Spleen (tissue), 11 donors: ENCODE data around the gene ENPP6. TPM values are rescaled to one million over a fixed set of nuclear protein-coding genes. Genes with fewer than 3 reads are reported as not detected.

Experiments
- DNase-seq: peaks from one replicate; pipeline ENCODE4 v3.0.0-alpha.2; 2020
- H3K27ac ChIP-seq, 8 donors: fragments of 200-600 bp; sonication (generic) in 7 of 8; 1 replicate in 4 of 8; 2 replicates in 4 of 8; pipeline versions ENCODE4 v1.5.0 to v1.8.0; 2016 to 2021; ENCODE audit warnings: inconsistent platforms in 4 of 8, mild to moderate bottlenecking in 4 of 8, moderate library complexity in 1 of 8
- H3K27me3 ChIP-seq, 7 donors: fragments of 200-600 bp; sonication (generic) in 6 of 7; replicated peaks in 1 of 7; 1 replicate in 4 of 7; 2 replicates in 3 of 7; pipeline versions ENCODE4 v1.5.0 to v1.8.0; 2016 to 2021; ENCODE audit warnings: inconsistent platforms in 3 of 7, mild to moderate bottlenecking in 1 of 7
- H3K36me3 ChIP-seq, 6 donors: fragments of 200-600 bp; sonication (generic) in 5 of 6; 1 replicate in 4 of 6; 2 replicates in 2 of 6; pipeline versions ENCODE4 v1.5.0 to v1.8.0; 2016 to 2021; ENCODE audit warnings: inconsistent platforms in 2 of 6
- H3K4me1 ChIP-seq, 6 donors: fragments of 200-600 bp; sonication (generic) in 5 of 6; 1 replicate in 3 of 6; 2 replicates in 3 of 6; pipeline versions ENCODE4 v1.5.0 to v1.8.0; 2016 to 2021; ENCODE audit warnings: inconsistent platforms in 3 of 6
- H3K4me3 ChIP-seq, 8 donors: fragments of 200-600 bp; sonication (generic) in 7 of 8; 1 replicate in 4 of 8; 2 replicates in 4 of 8; pipeline versions ENCODE4 v1.5.0 to v1.8.0; 2016 to 2021; ENCODE audit warnings: inconsistent platforms in 4 of 8, mild to moderate bottlenecking in 4 of 8, moderate library complexity in 2 of 8
- H3K9me3 ChIP-seq, 8 donors: fragments of 200-600 bp; sonication (generic) in 7 of 8; 1 replicate in 4 of 8; 2 replicates in 4 of 8; pipeline versions ENCODE4 v1.5.0 to v1.8.0; 2016 to 2021; ENCODE audit warnings: inconsistent platforms in 4 of 8
- POLR2A ChIP-seq, 3 donors: fragments of 450-650 bp; IDR thresholded peaks; one replicate each; pipeline ENCODE4 v1.5.1; 2017; ENCODE audit warnings: antibody characterized with exemption in 3 of 3, mild to moderate bottlenecking in 1 of 3
- POLR2AphosphoS5 ChIP-seq, 3 donors: sonication (generic); formaldehyde crosslinking; IDR thresholded peaks; one replicate each; pipeline ENCODE4 v1.5.1; 2017; ENCODE audit warnings: antibody characterized with exemption in 3 of 3
- WGBS, 5 donors: extraction: QIAGEN DNeasy Blood & Tissue Kit in 3 of 5; methylation state at CpG; one replicate each; pipeline versions ENCODE4 v1.1.5 to v1.1.7; 2013 to 2018; 5-methylcytosine and 5-hydroxymethylcytosine counted together
- intact Hi-C: fragments of 100-400 bp; cut with DNase I; formaldehyde crosslinking; loops from one replicate; pipeline ENCODE4 v1.15.0; 2023; ENCODE audit warnings: low total_unique reads
- polyA plus RNA-seq, 3 donors: library from polyadenylated mRNA; stranded (reverse); fragments of 200-250 nt; gene quantifications; one replicate each; pipeline ENCODE4 v1.2.1, GENCODE V29; 2013
- total RNA-seq, 7 donors: library from RNA; depleted of rRNA in 3 of 7; stranded (reverse); fragments of >200 nt in 3 of 7; fragmentation: NEBNext Ultra II Directional in 4 of 7; extraction: Animal tissue kit (Norgen Biotek cat#: 25700) in 4 of 7; gene quantifications; one replicate each; pipeline versions ENCODE4 v1.1.0 to v1.2.1, GENCODE V29; 2016 to 2021
- TF ChIP-seq, protein P1 (sequence below), 11 experiments: fragments of 200-600 bp in 7 of 11; fragments of 450-650 bp in 4 of 11; sonication (generic) in 4 of 11; IDR thresholded peaks in 8 of 11; conservative IDR thresholded peaks in 3 of 11; 1 replicate in 7 of 11; 2 replicates in 4 of 11; pipeline versions ENCODE4 v1.4.0 to v1.8.0; 2016 to 2021; ENCODE audit warnings: antibody characterized with exemption in 11 of 11, inconsistent platforms in 4 of 11, mild to moderate bottlenecking in 1 of 11
- donor health status: healthy with polysubstance abuse.
- donor health status: DM: no; HTN: no; CAD: no; lungs with moderate emphysema.
- donor health status: DM: no; HTN: no; CAD: no.
- donor health status: Bipolar disorder and iron deficiency.
- donor health status: healthy.
- donor health status: DM: no; HTN: no; CAD: no.
- donor health status: DM: yes; HTN: yes; CAD: no.

The ENPP6 gene
- total and polyA plus RNA-seq, 10 donors, result 0.23 to 2.4 (median 1.1) TPM

DNA sequence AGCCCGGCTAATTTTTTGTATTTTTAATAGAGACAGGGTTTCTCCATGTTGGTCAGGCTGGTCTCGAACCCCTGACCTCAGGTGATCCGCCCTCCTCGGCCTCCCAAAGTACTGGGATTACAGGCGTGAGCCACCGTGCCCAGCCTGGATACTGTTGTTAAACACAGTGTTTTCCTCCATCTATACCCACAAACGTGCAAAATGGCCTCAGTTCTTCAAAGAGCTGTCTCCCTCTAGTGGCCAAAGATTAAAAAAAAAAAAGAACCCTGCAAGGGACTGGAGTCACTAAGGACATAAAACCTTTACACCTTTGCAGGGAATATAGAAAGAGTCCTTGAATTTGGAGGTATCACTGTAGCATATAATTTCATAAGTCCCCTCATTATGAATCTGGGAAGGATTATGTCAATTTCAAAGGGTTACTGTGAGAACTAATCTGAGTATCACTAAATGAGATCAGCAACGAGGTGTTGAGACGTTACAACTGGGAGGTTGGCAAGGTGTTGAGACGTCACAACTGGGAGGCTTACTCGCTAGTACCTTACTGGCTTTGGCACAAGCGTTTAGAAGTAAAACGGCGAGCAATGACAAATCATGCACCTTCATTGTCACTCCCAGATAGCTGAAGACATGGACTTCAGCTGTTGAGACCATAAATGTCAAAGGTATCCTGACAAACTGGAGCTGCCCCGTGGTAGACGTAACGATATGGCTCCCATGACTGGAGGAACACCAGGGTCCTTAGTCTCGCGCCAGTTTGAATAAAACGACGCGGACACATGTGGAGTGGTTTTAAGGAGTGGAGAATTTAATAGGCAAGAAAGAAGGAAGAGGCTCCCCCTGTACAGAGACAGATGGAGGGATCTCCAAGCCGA, 33.4 kb upstream of the ENPP6 start:
- Histone ChIP-seq H3K4me1 (peaks cover 0 to 14% (median 0%) of the 10 kb centered on the region in 6 donors), H3K27me3 (no peaks in the 10 kb centered on the region), H3K4me3 (no peak overlapping the region), H3K27ac (no peak overlapping the region), H3K36me3 (no peaks in the 10 kb centered on the region), H3K9me3 (peaks cover 0 to 5% (median 0%) of the 10 kb centered on the region in 8 donors)
- intact Hi-C loops, result no loop called here
- TF ChIP-seq POLR2AphosphoS5 (IDR thresholded peaks at IDR 0.05), result no peak
- TF ChIP-seq, protein P1, sequence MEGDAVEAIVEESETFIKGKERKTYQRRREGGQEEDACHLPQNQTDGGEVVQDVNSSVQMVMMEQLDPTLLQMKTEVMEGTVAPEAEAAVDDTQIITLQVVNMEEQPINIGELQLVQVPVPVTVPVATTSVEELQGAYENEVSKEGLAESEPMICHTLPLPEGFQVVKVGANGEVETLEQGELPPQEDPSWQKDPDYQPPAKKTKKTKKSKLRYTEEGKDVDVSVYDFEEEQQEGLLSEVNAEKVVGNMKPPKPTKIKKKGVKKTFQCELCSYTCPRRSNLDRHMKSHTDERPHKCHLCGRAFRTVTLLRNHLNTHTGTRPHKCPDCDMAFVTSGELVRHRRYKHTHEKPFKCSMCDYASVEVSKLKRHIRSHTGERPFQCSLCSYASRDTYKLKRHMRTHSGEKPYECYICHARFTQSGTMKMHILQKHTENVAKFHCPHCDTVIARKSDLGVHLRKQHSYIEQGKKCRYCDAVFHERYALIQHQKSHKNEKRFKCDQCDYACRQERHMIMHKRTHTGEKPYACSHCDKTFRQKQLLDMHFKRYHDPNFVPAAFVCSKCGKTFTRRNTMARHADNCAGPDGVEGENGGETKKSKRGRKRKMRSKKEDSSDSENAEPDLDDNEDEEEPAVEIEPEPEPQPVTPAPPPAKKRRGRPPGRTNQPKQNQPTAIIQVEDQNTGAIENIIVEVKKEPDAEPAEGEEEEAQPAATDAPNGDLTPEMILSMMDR (IDR thresholded peaks at IDR 0.05 in 8 of 11, conservative IDR thresholded peaks at IDR 0.05 in 3 of 11), result peak in 9 of 11 experiments; percentile 41 to 73 (median 62)
- 67 to 74% (median 70%) methylated on average over 23 of the region's 23 CpGs for WGBS, 5 donors
- DNase-seq, result no peak

DNA sequence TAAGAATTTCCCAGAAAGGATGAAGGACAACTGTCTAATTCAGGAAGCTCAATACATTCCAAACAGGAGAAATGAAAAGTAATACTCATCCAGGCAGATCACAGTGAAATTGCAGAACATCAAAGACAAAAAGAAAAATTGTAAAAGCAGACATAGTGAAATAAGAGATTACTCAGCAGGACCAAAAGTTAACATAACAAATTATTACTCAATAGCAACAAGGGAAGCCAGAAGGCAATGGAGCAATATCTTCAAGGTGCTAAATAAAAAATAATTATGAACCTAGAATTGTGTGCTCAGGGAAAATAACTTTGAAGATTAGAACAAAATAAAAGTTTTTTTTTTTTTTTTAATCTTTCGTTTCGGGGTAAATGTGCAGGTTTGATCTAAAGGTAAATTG, 30.5 kb upstream of the ENPP6 start:
- no peak for DNase-seq
- Histone ChIP-seq H3K9me3 (peaks cover 0 to 5% (median 0%) of the 10 kb centered on the region in 8 donors), H3K4me3 (no peak overlapping the region), H3K27me3 (no peaks in the 10 kb centered on the region), H3K27ac (peak overlapping the region in 1 of 8 donors; percentile 38), H3K36me3 (no peaks in the 10 kb centered on the region), H3K4me1 (peaks cover 0 to 14% (median 0%) of the 10 kb centered on the region in 6 donors)
- WGBS, 5 donors, result 92 to 96% (median 95%) methylated on average over 2 of the region's 2 CpGs
- TF ChIP-seq POLR2AphosphoS5 (IDR thresholded peaks at IDR 0.05) (no peak), POLR2A (IDR thresholded peaks at IDR 0.05) (no peak)
- TF ChIP-seq, protein P1 (IDR thresholded peaks at IDR 0.05 in 8 of 11, conservative IDR thresholded peaks at IDR 0.05 in 3 of 11), result no peak
- intact Hi-C loops, result no loop called here

DNA sequence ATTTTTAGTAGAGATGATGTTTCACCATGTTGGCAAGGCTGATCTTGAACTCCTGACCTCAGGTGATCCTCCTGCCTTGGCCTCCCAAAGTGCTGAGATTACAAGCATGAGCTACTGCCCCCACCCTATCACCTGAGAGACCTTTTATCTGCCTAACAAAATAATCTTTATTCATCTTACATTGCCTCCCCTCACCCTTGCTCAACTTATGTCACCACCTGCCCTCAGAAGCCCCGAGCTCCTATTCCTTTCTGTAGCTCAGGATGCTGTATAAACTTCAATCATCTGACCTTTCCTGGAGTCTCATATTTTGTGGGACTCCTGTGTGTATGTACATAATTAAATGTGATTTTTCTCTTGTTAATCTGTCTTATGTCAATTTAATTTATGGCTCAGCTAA, 29.7 kb upstream of the ENPP6 start:
- peaks cover 0 to 14% (median 0%) of the 10 kb centered on the region in 6 donors for H3K4me1 ChIP-seq
- DNase-seq, result no peak
- 84 to 96% (median 90%) methylated on average over 1 of the region's 1 CpG for WGBS, 5 donors
- no peaks in the 10 kb centered on the region for H3K9me3 ChIP-seq
- TF ChIP-seq POLR2AphosphoS5 (IDR thresholded peaks at IDR 0.05) (no peak), POLR2A (IDR thresholded peaks at IDR 0.05) (no peak)
- TF ChIP-seq, protein P1 (IDR thresholded peaks at IDR 0.05 in 8 of 11, conservative IDR thresholded peaks at IDR 0.05 in 3 of 11), result no peak
- H3K27me3 ChIP-seq, result no peaks in the 10 kb centered on the region
- H3K27ac ChIP-seq, result peak overlapping the region in 1 of 8 donors; percentile 38
- H3K4me3 ChIP-seq, result no peak overlapping the region
- intact Hi-C loops, result no loop called here
- no peaks in the 10 kb centered on the region for H3K36me3 ChIP-seq

DNA sequence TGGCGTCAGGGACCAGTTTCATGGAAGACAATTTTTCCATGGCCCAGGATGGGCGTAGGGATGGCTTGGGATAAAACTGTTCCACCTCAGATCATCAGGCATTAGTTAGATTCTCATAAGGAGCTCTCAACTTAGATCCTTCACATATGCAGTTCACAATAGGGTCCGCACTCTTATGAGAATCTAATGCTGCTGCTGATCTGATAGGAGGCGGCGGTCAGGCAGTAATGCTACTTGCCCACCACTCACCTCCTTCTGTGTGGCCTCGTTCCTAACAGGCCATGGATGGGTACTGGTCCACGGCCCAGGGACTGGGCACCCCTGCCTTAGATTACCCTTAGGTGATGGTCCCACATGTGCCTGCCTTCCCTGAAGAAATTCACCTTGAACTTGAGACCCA, 28.8 kb upstream of the ENPP6 start:
- Histone ChIP-seq H3K4me3 (no peak overlapping the region), H3K36me3 (no peaks in the 10 kb centered on the region), H3K4me1 (peaks cover 0 to 14% (median 0%) of the 10 kb centered on the region in 6 donors), H3K9me3 (no peaks in the 10 kb centered on the region), H3K27me3 (no peaks in the 10 kb centered on the region), H3K27ac (no peak overlapping the region)
- DNase-seq, result no peak
- intact Hi-C loops, result no loop called here
- 87 to 95% (median 89%) methylated on average over 7 of the region's 7 CpGs for WGBS, 5 donors
- TF ChIP-seq, protein P1 (IDR thresholded peaks at IDR 0.05 in 8 of 11, conservative IDR thresholded peaks at IDR 0.05 in 3 of 11), result no peak
- TF ChIP-seq POLR2AphosphoS5 (IDR thresholded peaks at IDR 0.05), result no peak
- TF ChIP-seq POLR2A (IDR thresholded peaks at IDR 0.05), result no peak
